ENCODE measurements around the gene TMEM239.
A peak's percentile ranks its signal among the peaks of the same experiment; 100 is the strongest.

Gene TMEM239

GRCh38 chr20:2840138-2840966, 24.2 kb downstream of the TMEM239 start, which contains the start of the genes PCED1A and VPS16:
PCED1A (minus strand) TSS chr20:2840655; CDS start chr20:2839912, 743 bp downstream.
VPS16 (plus strand) TSS chr20:2840745; CDS start chr20:2840775, 30 bp downstream.
- TF ChIP-seq, protein P1, sequence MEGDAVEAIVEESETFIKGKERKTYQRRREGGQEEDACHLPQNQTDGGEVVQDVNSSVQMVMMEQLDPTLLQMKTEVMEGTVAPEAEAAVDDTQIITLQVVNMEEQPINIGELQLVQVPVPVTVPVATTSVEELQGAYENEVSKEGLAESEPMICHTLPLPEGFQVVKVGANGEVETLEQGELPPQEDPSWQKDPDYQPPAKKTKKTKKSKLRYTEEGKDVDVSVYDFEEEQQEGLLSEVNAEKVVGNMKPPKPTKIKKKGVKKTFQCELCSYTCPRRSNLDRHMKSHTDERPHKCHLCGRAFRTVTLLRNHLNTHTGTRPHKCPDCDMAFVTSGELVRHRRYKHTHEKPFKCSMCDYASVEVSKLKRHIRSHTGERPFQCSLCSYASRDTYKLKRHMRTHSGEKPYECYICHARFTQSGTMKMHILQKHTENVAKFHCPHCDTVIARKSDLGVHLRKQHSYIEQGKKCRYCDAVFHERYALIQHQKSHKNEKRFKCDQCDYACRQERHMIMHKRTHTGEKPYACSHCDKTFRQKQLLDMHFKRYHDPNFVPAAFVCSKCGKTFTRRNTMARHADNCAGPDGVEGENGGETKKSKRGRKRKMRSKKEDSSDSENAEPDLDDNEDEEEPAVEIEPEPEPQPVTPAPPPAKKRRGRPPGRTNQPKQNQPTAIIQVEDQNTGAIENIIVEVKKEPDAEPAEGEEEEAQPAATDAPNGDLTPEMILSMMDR (conservative IDR thresholded peaks at IDR 0.05; ENCODE audit: low read length) = no peak
- no peak for TF ChIP-seq EZH2phosphoT487 (IDR thresholded peaks at IDR 0.05; ENCODE audit: borderline replicate concordance)
- peak within 1 kb of the TSS; percentile 85 for H3K9ac ChIP-seq (ENCODE audit: low read depth, low read length, poor library complexity, severe bottlenecking)
- peaks cover 30% of the 10 kb centered on the region; the same call in 1 of the 2 replicates for H3K79me2 ChIP-seq (ENCODE audit: insufficient read depth, low read length)
- no peaks in the 10 kb centered on the region for H3K36me3 ChIP-seq (ENCODE audit: insufficient read depth, low read length)
- no peaks in the 10 kb centered on the region for H3K9me3 ChIP-seq (ENCODE audit: insufficient read depth, low read depth, low read length)
- no peaks in the 10 kb centered on the region for H4K20me1 ChIP-seq (ENCODE audit: insufficient read depth, low read length, poor library complexity, severe bottlenecking)
- H3K27me3 ChIP-seq (ENCODE audit: insufficient read depth, low read length, poor library complexity, severe bottlenecking) = no peaks in the 10 kb centered on the region
- peaks cover 33% of the 10 kb centered on the region for H3K4me1 ChIP-seq (ENCODE audit: insufficient read depth, low read length, poor library complexity, severe bottlenecking)
- no peaks in the 10 kb centered on the region for H3K9me2 ChIP-seq (replicated peaks; ENCODE audit: low read depth, low read length)
- peak within 1 kb of the TSS; percentile 90 for H3K4me2 ChIP-seq (ENCODE audit: low read depth, low read length, poor library complexity, severe bottlenecking)
- H3K4me3 ChIP-seq (ENCODE audit: low read length, poor library complexity, severe bottlenecking) = peak within 1 kb of the TSS; percentile 93
- H2AFZ ChIP-seq (ENCODE audit: low read length) = peak within 1 kb of the TSS; percentile 99
- H3F3A ChIP-seq (ENCODE audit: low read depth) = no peaks in the 10 kb centered on the region

DNA sequence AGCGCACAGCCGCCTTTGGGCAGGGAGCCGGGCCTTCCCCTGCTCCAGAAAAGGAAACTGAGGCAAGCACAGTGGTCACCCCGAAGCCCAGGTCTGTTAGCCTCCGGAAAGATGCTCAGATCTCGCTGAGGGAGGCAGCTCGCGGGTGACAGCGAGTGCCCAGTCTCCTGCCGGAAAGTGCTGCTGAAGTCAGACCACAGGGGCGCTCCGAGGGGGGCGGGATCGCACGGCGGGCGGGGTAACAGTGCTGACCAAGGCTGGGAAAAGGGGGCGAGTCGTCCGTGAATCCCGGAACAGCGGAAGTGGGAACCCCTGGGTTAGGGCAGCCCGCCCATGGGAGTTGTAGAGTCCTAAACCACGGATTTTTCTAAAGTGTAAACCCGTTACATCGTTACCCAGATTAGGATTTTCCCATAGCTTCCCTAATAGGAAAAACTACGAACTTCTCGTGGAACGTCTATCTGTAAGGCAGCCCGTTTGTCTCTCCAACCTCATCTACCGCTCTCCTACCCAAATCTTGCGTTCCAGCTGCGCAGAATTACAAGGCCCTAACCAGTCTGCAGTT, 24.9 kb downstream of the TMEM239 start:
- H3K4me2 ChIP-seq (ENCODE audit: low read depth, low read length, poor library complexity, severe bottlenecking) = peak overlapping the region; percentile 84
- H2AFZ ChIP-seq (ENCODE audit: low read length) = peak overlapping the region; percentile 80
- no peaks in the 10 kb centered on the region for H3K9me3 ChIP-seq (ENCODE audit: insufficient read depth, low read depth, low read length)
- H3K9me2 ChIP-seq (replicated peaks; ENCODE audit: low read depth, low read length) = no peaks in the 10 kb centered on the region
- peak overlapping the region; percentile 93 for H3K4me3 ChIP-seq (ENCODE audit: low read length, poor library complexity, severe bottlenecking)
- peaks cover 30% of the 10 kb centered on the region; the same call in 1 of the 2 replicates for H3K79me2 ChIP-seq (ENCODE audit: insufficient read depth, low read length)
- H3F3A ChIP-seq (ENCODE audit: low read depth) = no peaks in the 10 kb centered on the region
- TF ChIP-seq, protein P1 (conservative IDR thresholded peaks at IDR 0.05; ENCODE audit: low read length) = no peak
- no peak for TF ChIP-seq EZH2phosphoT487 (IDR thresholded peaks at IDR 0.05; ENCODE audit: borderline replicate concordance)
- no peaks in the 10 kb centered on the region for H3K36me3 ChIP-seq (ENCODE audit: insufficient read depth, low read length)
- no peaks in the 10 kb centered on the region for H3K27me3 ChIP-seq (ENCODE audit: insufficient read depth, low read length, poor library complexity, severe bottlenecking)
- no peaks in the 10 kb centered on the region for H4K20me1 ChIP-seq (ENCODE audit: insufficient read depth, low read length, poor library complexity, severe bottlenecking)
- H3K4me1 ChIP-seq (ENCODE audit: insufficient read depth, low read length, poor library complexity, severe bottlenecking) = peaks cover 33% of the 10 kb centered on the region
- peak overlapping the region; percentile 85 for H3K9ac ChIP-seq (ENCODE audit: low read depth, low read length, poor library complexity, severe bottlenecking)

DNA sequence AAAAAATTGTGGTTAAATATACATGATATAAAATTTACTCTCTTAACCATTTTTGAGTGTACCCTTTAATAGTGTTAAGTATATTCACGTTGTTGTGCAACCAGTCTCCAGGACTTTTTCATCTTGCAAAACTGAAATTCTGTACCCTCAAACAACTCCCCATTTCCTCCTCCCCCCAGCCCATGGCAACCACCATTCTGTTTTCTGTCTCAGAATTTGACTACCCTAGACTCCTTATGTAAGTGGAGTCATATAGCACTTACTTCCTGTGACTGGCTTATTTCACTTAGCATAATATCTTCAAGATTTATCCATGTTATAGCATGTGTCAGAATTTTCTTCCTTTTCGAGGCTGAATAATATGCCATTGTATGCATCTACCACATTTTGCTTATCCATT, 29.4 kb downstream of the TMEM239 start:
- Histone ChIP-seq H3K79me2 (ENCODE audit: insufficient read depth, low read length) (peaks cover 16% of the 10 kb centered on the region; the same call in 1 of the 2 replicates), H3K27me3 (ENCODE audit: insufficient read depth, low read length, poor library complexity, severe bottlenecking) (no peaks in the 10 kb centered on the region)

More for the DNA sequence above, 29.4 kb downstream of the TMEM239 start:
- Histone ChIP-seq H2AFZ (ENCODE audit: low read length) (no peak overlapping the region), H3K4me1 (ENCODE audit: insufficient read depth, low read length, poor library complexity, severe bottlenecking) (peaks cover 24% of the 10 kb centered on the region), H3K36me3 (ENCODE audit: insufficient read depth, low read length) (no peaks in the 10 kb centered on the region), H3K9ac (ENCODE audit: low read depth, low read length, poor library complexity, severe bottlenecking) (no peak overlapping the region), H3K9me3 (ENCODE audit: insufficient read depth, low read depth, low read length) (no peaks in the 10 kb centered on the region), H3K4me2 (ENCODE audit: low read depth, low read length, poor library complexity, severe bottlenecking) (no peak overlapping the region), H3K4me3 (ENCODE audit: low read length, poor library complexity, severe bottlenecking) (no peak overlapping the region), H3F3A (ENCODE audit: low read depth) (no peaks in the 10 kb centered on the region), H4K20me1 (ENCODE audit: insufficient read depth, low read length, poor library complexity, severe bottlenecking) (no peaks in the 10 kb centered on the region), H3K9me2 (replicated peaks; ENCODE audit: low read depth, low read length) (no peaks in the 10 kb centered on the region)
- no peak for TF ChIP-seq EZH2phosphoT487 (IDR thresholded peaks at IDR 0.05; ENCODE audit: borderline replicate concordance)
- TF ChIP-seq, protein P1 (conservative IDR thresholded peaks at IDR 0.05; ENCODE audit: low read length) = no peak
